ENCODE measurements around the gene NLGN3.

Gene NLGN3

DNA sequence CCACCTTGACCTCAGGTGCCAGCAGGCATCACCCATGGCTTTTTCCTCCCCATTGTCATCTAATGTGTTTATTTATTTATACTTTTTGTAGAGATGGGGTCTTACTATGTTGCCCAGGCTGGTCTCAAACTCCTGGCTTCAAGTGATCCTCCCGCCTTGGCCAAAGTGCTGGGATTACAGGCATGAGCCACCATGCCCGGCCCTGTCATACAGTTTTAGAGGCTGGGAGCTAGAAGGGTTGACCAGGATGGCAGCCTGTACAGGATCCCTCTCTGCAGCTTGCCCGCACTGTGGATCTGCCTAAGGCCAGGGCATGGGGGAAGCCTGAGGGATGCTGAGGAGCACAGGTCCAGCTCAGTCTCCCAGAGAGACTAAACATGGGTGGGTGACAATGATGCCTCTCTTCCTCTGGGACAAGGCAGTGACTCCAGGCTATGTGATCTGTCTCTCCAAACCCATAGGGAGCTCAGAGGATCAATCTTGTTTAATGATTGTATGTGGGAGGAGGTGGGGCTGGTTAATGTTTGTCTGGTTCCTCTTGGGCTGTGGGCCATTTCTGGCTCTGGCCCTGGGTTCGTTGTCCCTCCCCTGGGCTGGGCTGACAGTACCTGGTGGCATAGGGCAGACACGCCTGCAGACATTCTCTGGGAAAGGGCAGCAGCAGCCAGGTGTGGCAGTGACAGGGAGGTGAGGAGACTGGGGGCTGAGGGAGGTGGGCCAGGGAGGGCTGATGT lies 70.1 kb downstream of the NLGN3 start:
- peak; percentile 36 for DNase-seq (ENCODE audit: low spot score)

DNA sequence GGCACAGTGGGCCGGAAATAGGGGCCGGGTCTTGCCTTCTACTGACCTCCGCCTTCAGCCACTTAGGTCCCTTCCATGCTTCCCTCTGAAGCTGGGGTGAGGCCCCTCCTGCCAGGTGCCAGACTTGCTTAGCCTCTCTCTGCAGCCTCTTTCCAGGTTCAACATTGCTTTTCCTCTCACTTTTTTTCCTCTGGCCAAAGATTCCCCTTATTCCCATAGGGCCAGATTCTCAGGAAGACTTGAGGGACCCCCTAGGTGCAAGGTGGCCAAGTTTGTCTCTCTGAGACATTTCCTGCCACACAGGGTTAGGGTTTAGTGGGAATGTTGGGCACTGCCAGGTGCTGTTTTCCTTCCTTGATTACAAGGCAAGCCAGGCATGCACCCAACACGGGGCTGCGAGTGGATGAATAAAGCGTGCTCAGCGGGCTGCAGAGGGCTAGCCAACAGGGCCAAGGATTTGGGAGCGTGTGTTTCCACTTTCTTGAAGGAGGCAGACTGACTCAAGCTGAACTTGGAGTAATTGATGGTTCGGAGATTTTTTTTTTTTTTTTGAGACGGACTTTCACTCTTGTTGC lies 70.8 kb downstream of the NLGN3 start:
- no peak for DNase-seq (ENCODE audit: low spot score)

DNA sequence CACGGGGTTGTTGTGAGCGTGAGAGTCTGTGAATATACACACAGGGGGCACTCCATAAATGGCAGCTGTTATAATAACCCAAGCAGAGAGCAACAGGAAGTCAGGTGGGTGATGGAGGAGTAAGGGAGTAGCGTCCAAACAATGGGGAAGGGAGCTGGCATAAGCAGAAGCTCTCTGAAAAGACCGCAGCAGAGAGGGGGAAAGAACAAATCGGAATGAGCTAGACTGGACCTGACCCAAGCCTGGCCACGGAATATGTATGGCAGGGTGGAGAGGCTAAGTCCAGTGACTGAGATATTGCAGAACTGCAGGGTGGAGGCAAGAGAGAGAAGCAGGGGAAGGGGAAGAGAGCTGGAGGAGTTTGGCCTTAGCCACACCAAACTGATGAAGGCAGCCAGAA lies 71.8 kb downstream of the NLGN3 start:
- DNase-seq (ENCODE audit: low spot score): peak; percentile 33

DNA sequence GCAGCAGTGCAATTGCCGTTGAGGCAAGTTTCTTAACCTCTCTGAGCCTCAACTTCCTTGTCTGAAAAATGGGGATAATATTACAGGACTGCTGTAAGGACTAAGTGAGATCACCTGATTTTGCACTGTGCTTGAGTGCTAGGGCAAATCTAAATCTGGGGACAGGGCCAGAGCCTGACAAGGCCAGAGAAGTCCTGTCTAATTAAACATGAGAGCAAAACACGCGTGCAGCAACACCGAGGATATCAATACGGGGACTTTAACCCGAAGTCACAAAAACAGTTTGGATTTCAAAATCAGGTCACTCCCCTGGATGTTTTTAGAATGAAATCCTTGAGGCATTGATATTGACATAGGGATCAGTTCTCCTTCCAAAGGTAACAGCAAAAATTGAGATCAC lies 72.7 kb downstream of the NLGN3 start:
- DNase-seq (ENCODE audit: low spot score): no peak
